ENCODE measurements around the gene B3GALT5. TPM values are rescaled to one million over a fixed set of nuclear protein-coding genes. Genes with fewer than 3 reads are reported as not detected.

B3GALT5 gene
- polyA plus RNA-seq, 3 donors, result not detected

DNA sequence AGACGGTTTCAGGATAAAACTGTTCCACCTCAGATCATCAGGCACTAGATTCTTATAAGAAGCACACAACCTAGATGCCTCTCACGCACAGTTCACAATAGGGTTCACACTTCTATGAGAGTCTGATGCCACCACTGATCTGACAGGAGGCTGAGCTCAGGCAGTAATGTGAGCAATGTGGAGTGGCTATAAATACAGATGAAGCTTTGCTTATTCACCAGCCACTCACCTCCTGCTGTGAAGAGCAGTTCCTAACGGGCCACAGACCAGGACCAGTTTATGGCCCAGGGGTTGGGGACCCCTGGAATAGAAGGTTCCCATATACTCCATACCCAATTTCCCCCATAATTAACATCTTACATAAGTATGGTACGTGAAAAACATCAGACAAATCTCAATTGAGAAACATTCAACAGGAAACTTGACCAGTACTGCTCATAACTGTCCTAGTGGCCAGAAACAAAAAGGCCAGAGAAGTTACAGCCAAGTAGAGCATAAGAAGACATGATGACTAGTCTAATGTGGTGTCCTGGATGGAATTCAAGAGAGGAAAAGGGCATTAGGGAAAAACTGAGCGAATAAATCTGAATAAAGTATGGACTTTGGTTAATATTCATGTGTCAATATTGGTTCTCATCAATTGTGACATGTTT lies 107.5 kb downstream of the B3GALT5 start:
- Mint-ChIP-seq H3K27ac (no peak overlapping the region), H3K27me3 (ENCODE audit: low read depth in 3 of 3) (peaks cover 4 to 7% (median 6%) of the 10 kb centered on the region in 3 donors)

DNA sequence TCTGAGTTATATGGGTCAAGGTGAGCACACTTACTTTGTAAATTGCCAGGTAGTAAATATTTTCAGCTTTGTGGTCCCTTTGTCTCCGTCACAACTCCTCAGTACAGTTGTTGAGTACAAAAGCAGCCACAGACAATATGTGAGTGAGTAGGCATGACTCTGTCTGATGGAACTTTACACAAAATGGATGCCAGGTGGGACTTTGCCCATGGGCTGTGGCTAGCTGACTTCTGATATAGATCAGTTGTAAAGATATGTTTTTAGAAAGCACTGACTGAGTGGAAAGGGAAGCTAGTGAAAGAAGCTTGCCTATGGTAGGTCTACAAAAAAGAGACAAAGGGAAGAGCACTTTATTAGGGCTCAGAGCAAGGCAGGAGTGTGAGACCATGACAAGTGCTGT lies 109.1 kb downstream of the B3GALT5 start:
- TF ChIP-seq CTCF (IDR thresholded peaks at IDR 0.05), result no peak
- no peak overlapping the region for H3K9ac ChIP-seq (ENCODE audit: insufficient read depth, low read length, poor library complexity, severe bottlenecking)
- no peaks in the 10 kb centered on the region for H3K9me3 ChIP-seq (replicated peaks in 1 of 2; ENCODE audit: control insufficient read depth in 1 of 2, insufficient read depth in 1 of 2, low read length in 2 of 2)
- Mint-ChIP-seq H3K27ac (no peak overlapping the region), H3K36me3 (no peaks in the 10 kb centered on the region), H3K4me1 (no peaks in the 10 kb centered on the region), H3K27me3 (ENCODE audit: low read depth in 3 of 3) (peaks cover 3 to 6% (median 5%) of the 10 kb centered on the region in 3 donors), H3K9me3 (peaks cover 0 to 4% (median 0%) of the 10 kb centered on the region in 7 donors), H3K4me3 (no peak overlapping the region)
- no peaks in the 10 kb centered on the region for H3K36me3 ChIP-seq (replicated peaks in 1 of 2; ENCODE audit: control insufficient read depth in 1 of 2, insufficient read depth in 2 of 2, low read length in 2 of 2)
- H3K4me1 ChIP-seq (ENCODE audit: control insufficient read depth in 1 of 2, insufficient read depth in 2 of 2, low read length in 2 of 2), result no peaks in the 10 kb centered on the region
- no peak overlapping the region for H3K27ac ChIP-seq (ENCODE audit: low read depth in 1 of 2, low read length in 2 of 2)
- DNase-seq, result no peak
- H4K20me1 ChIP-seq (ENCODE audit: insufficient read depth, low read length), result no peaks in the 10 kb centered on the region
- H3K79me2 ChIP-seq (ENCODE audit: insufficient read depth, low read length), result no peaks in the 10 kb centered on the region
- no CpG with 5 or more reads among the region's 1 CpG for WGBS (ENCODE audit: insufficient coverage)
- no peak overlapping the region for H3K4me3 ChIP-seq (replicated peaks in 1 of 3; ENCODE audit: low read depth in 2 of 3, low read length in 3 of 3)
- no peak overlapping the region for H2AFZ ChIP-seq (ENCODE audit: insufficient read depth, low read depth, low read length, poor library complexity, severe bottlenecking)
- no peak overlapping the region for H3K4me2 ChIP-seq (replicated peaks; ENCODE audit: extremely low read depth, low read length, poor library complexity, severe bottlenecking)
- H3K27me3 ChIP-seq (ENCODE audit: control insufficient read depth in 2 of 2, insufficient read depth in 2 of 2, low read length in 2 of 2), result no peaks in the 10 kb centered on the region
- intact Hi-C loops (cut with micrococcal nuclease), result no loop called here

More for the DNA sequence above, 107.5 kb downstream of the B3GALT5 start:
- peaks cover 0 to 4% (median 0%) of the 10 kb centered on the region in 7 donors for H3K9me3 Mint-ChIP-seq
- WGBS (ENCODE audit: insufficient coverage), result 100% methylated on average over 1 of the region's 5 CpGs
- H3K4me1 Mint-ChIP-seq, result no peaks in the 10 kb centered on the region
- no peak for TF ChIP-seq CTCF (IDR thresholded peaks at IDR 0.05)
- H4K20me1 ChIP-seq (ENCODE audit: insufficient read depth, low read length), result no peaks in the 10 kb centered on the region
- no peak overlapping the region for H3K4me2 ChIP-seq (replicated peaks; ENCODE audit: extremely low read depth, low read length, poor library complexity, severe bottlenecking)
- H3K9me3 ChIP-seq (replicated peaks in 1 of 2; ENCODE audit: control insufficient read depth in 1 of 2, insufficient read depth in 1 of 2, low read length in 2 of 2), result no peaks in the 10 kb centered on the region
- H3K79me2 ChIP-seq (ENCODE audit: insufficient read depth, low read length), result no peaks in the 10 kb centered on the region
- no peaks in the 10 kb centered on the region for H3K36me3 Mint-ChIP-seq
- H3K27me3 ChIP-seq (ENCODE audit: control insufficient read depth in 2 of 2, insufficient read depth in 2 of 2, low read length in 2 of 2), result no peaks in the 10 kb centered on the region
- intact Hi-C loops (cut with micrococcal nuclease), result no loop called here
- H3K4me3 ChIP-seq (replicated peaks in 1 of 3; ENCODE audit: low read depth in 2 of 3, low read length in 3 of 3), result no peak overlapping the region
- H3K4me3 Mint-ChIP-seq, result no peak overlapping the region
- DNase-seq, result no peak
- no peaks in the 10 kb centered on the region for H3K36me3 ChIP-seq (replicated peaks in 1 of 2; ENCODE audit: control insufficient read depth in 1 of 2, insufficient read depth in 2 of 2, low read length in 2 of 2)
- H2AFZ ChIP-seq (ENCODE audit: insufficient read depth, low read depth, low read length, poor library complexity, severe bottlenecking), result no peak overlapping the region
- H3K27ac ChIP-seq (ENCODE audit: low read depth in 1 of 2, low read length in 2 of 2), result no peak overlapping the region
- no peaks in the 10 kb centered on the region for H3K4me1 ChIP-seq (ENCODE audit: control insufficient read depth in 1 of 2, insufficient read depth in 2 of 2, low read length in 2 of 2)
- H3K9ac ChIP-seq (ENCODE audit: insufficient read depth, low read length, poor library complexity, severe bottlenecking), result no peak overlapping the region

Other genes starting within 250 kb of the B3GALT5 start
- under 1 TPM in 1 of 3 donors, not detected in 2; 0.12 TPM for gene LCA5L, start 167.2 kb upstream of the B3GALT5 start, polyA plus RNA-seq
- under 1 TPM in 2 of 3 donors, not detected in 1; 0.36 to 0.72 TPM for gene SH3BGR, start 161.0 kb upstream of the B3GALT5 start, polyA plus RNA-seq
- gene IGSF5, start 132.2 kb downstream of the B3GALT5 start, polyA plus RNA-seq, result not detected